Neural cell (in vitro differentiated cells): ENCODE results near the gene RNF32.

Experiments used
- EP300 ChIP-seq: fragments of 450-650 bp; conservative IDR thresholded peaks from 2 replicates; pipeline ENCODE4 v1.6.1; 2014; ENCODE audit warnings: antibody characterized with exemption, mild to moderate bottlenecking, moderate library complexity; ENCODE audit not compliant: poor library complexity, severe bottlenecking
- EZH2 ChIP-seq: fragments of 200-600, 300-800 bp; shearing (Covaris generic), sonication (generic); IDR thresholded peaks from 2 replicates; pipeline ENCODE4 v1.6.1; 2014; ENCODE audit warnings: antibody characterized with exemption, low read length, borderline replicate concordance, mild to moderate bottlenecking; ENCODE audit not compliant: insufficient read depth, poor library complexity, severe bottlenecking
- POLR2AphosphoS5 ChIP-seq: IDR thresholded peaks from 2 replicates; pipeline ENCODE4 v1.6.1; 2012
- RAD21 ChIP-seq: fragments of 450-650 bp; conservative IDR thresholded peaks from 2 replicates; pipeline ENCODE4 v1.6.1; 2014; ENCODE audit warnings: antibody characterized with exemption, mild to moderate bottlenecking, moderate library complexity
- TAF1 ChIP-seq: IDR thresholded peaks from 2 replicates; pipeline ENCODE4 v1.6.1; 2012; ENCODE audit warnings: low read depth
- TF ChIP-seq, protein P1 (sequence below): fragments of 450-650 bp; IDR thresholded peaks from 2 replicates; pipeline ENCODE4 v1.5.1; 2014; ENCODE audit warnings: antibody characterized with exemption, mild to moderate bottlenecking, moderate library complexity; ENCODE audit not compliant: poor library complexity, severe bottlenecking
- TF ChIP-seq, protein P2 (sequence below): IDR thresholded peaks from 2 replicates; pipeline ENCODE4 v1.6.1; 2012; ENCODE audit warnings: borderline replicate concordance

GRCh38 chr7:156703209-156703608 is 62.6 kb downstream of the RNF32 start:
- TF ChIP-seq, protein P1, sequence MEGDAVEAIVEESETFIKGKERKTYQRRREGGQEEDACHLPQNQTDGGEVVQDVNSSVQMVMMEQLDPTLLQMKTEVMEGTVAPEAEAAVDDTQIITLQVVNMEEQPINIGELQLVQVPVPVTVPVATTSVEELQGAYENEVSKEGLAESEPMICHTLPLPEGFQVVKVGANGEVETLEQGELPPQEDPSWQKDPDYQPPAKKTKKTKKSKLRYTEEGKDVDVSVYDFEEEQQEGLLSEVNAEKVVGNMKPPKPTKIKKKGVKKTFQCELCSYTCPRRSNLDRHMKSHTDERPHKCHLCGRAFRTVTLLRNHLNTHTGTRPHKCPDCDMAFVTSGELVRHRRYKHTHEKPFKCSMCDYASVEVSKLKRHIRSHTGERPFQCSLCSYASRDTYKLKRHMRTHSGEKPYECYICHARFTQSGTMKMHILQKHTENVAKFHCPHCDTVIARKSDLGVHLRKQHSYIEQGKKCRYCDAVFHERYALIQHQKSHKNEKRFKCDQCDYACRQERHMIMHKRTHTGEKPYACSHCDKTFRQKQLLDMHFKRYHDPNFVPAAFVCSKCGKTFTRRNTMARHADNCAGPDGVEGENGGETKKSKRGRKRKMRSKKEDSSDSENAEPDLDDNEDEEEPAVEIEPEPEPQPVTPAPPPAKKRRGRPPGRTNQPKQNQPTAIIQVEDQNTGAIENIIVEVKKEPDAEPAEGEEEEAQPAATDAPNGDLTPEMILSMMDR = no peak
- TF ChIP-seq EZH2 (no peak), TAF1 (no peak), POLR2AphosphoS5 (no peak), EP300 (no peak), RAD21 (no peak)
- TF ChIP-seq, protein P2, sequence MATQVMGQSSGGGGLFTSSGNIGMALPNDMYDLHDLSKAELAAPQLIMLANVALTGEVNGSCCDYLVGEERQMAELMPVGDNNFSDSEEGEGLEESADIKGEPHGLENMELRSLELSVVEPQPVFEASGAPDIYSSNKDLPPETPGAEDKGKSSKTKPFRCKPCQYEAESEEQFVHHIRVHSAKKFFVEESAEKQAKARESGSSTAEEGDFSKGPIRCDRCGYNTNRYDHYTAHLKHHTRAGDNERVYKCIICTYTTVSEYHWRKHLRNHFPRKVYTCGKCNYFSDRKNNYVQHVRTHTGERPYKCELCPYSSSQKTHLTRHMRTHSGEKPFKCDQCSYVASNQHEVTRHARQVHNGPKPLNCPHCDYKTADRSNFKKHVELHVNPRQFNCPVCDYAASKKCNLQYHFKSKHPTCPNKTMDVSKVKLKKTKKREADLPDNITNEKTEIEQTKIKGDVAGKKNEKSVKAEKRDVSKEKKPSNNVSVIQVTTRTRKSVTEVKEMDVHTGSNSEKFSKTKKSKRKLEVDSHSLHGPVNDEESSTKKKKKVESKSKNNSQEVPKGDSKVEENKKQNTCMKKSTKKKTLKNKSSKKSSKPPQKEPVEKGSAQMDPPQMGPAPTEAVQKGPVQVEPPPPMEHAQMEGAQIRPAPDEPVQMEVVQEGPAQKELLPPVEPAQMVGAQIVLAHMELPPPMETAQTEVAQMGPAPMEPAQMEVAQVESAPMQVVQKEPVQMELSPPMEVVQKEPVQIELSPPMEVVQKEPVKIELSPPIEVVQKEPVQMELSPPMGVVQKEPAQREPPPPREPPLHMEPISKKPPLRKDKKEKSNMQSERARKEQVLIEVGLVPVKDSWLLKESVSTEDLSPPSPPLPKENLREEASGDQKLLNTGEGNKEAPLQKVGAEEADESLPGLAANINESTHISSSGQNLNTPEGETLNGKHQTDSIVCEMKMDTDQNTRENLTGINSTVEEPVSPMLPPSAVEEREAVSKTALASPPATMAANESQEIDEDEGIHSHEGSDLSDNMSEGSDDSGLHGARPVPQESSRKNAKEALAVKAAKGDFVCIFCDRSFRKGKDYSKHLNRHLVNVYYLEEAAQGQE = no peak
